Measurements from ENCODE around the gene C19orf38.

C19orf38 gene

DNA sequence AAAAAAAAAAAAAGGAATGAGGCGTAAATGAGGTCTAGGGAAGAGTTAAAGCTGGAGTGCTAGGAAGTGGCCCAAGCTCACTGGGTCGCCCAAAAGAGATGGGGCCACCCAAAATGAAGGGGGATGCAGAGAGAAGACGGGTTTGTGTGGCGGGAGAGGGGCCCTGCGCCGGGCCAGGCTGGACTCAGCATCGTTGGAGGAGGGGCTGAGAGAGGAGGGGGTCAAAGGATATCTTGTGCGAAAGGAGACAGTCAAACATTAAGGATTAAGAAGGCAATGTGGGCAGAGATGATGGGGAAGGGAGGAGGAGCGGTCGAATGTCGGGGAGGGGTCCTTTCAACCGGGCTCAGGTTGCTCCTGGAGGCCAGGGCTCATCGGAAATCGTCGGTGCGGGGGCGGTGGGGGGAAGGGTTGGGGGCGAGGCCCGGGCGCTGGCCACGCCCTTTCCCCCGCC is 22.3 kb downstream of the C19orf38 start:
- TF ChIP-seq, protein P1, sequence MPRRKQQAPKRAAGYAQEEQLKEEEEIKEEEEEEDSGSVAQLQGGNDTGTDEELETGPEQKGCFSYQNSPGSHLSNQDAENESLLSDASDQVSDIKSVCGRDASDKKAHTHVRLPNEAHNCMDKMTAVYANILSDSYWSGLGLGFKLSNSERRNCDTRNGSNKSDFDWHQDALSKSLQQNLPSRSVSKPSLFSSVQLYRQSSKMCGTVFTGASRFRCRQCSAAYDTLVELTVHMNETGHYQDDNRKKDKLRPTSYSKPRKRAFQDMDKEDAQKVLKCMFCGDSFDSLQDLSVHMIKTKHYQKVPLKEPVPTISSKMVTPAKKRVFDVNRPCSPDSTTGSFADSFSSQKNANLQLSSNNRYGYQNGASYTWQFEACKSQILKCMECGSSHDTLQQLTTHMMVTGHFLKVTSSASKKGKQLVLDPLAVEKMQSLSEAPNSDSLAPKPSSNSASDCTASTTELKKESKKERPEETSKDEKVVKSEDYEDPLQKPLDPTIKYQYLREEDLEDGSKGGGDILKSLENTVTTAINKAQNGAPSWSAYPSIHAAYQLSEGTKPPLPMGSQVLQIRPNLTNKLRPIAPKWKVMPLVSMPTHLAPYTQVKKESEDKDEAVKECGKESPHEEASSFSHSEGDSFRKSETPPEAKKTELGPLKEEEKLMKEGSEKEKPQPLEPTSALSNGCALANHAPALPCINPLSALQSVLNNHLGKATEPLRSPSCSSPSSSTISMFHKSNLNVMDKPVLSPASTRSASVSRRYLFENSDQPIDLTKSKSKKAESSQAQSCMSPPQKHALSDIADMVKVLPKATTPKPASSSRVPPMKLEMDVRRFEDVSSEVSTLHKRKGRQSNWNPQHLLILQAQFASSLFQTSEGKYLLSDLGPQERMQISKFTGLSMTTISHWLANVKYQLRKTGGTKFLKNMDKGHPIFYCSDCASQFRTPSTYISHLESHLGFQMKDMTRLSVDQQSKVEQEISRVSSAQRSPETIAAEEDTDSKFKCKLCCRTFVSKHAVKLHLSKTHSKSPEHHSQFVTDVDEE (CRISPR knock-in tag; IDR thresholded peaks at IDR 0.05), result no peak
- no peak for ATAC-seq

DNA sequence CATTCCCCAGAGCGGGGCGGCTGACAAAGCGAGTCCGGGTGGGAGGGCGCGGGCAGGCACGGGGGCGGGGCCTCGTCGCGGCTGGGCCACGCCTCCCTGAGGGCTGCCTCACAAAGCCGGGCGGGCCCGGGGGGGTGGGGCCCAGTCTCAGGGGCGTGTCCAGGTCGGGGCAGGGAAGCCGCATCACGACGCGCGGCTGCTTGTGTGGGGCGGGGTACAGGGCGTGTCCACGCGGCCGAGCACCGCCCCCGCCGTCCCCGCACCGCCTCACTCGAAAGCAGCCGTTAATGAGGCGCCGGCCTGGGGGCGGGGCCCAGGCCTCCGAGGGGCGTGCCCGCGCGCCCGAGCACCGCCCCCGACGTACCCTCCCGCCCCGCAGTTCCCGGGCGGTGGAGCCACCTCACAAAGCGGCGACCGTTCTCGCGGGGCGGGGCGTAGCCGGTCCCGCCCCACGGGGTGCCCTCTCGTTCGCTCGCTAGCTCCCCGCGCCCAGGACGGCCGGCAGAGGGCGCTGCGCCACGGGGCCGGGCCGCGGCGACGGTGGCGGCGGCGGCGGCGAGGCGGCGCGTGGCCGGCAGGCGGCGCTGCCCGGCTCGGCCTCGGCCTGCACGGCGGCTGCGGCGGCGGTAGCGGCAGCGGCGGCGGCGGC is 22.9 kb downstream of the C19orf38 start, which contains the start of gene CARM1:
Gene CARM1 (plus strand): TSS at position 599 of the 649 bp plus-strand sequence. CDS start 150 bp downstream, outside the sequence.
- no peak for TF ChIP-seq ISL1 (CRISPR knock-in tag; IDR thresholded peaks at IDR 0.05)
- no peak for TF ChIP-seq TOX (CRISPR knock-in tag; IDR thresholded peaks at IDR 0.05; ENCODE audit: borderline replicate concordance)
- TF ChIP-seq CSDC2 (CRISPR knock-in tag; IDR thresholded peaks at IDR 0.05), result no peak
- TF ChIP-seq, protein P2, sequence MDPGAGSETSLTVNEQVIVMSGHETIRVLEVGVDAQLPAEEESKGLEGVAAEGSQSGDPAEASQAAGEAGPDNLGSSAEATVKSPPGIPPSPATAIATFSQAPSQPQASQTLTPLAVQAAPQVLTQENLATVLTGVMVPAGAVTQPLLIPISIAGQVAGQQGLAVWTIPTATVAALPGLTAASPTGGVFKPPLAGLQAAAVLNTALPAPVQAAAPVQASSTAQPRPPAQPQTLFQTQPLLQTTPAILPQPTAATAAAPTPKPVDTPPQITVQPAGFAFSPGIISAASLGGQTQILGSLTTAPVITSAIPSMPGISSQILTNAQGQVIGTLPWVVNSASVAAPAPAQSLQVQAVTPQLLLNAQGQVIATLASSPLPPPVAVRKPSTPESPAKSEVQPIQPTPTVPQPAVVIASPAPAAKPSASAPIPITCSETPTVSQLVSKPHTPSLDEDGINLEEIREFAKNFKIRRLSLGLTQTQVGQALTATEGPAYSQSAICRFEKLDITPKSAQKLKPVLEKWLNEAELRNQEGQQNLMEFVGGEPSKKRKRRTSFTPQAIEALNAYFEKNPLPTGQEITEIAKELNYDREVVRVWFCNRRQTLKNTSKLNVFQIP (CRISPR knock-in tag; IDR thresholded peaks at IDR 0.05; ENCODE audit: borderline replicate concordance, low read depth), result no peak
- no peak for TF ChIP-seq ZNF70 (CRISPR knock-in tag; IDR thresholded peaks at IDR 0.05)
- TF ChIP-seq ZFP3 (CRISPR knock-in tag; IDR thresholded peaks at IDR 0.05), result no peak
- TF ChIP-seq TCF4 (CRISPR knock-in tag; IDR thresholded peaks at IDR 0.05; ENCODE audit: borderline replicate concordance), result no peak
- TF ChIP-seq PPARA (CRISPR knock-in tag; IDR thresholded peaks at IDR 0.05; ENCODE audit: borderline replicate concordance), result no peak
- no peak for TF ChIP-seq ZNF8 (CRISPR knock-in tag; IDR thresholded peaks at IDR 0.05)
- TF ChIP-seq GLIS3 (CRISPR knock-in tag; IDR thresholded peaks at IDR 0.05), result no peak
- no peak for TF ChIP-seq ARNTL (CRISPR knock-in tag; IDR thresholded peaks at IDR 0.05; ENCODE audit: borderline replicate concordance, low read depth)
- no peak for TF ChIP-seq OSR1 (CRISPR knock-in tag; IDR thresholded peaks at IDR 0.05)
- TF ChIP-seq BACH2 (CRISPR knock-in tag; IDR thresholded peaks at IDR 0.05; ENCODE audit: borderline replicate concordance), result no peak
- TF ChIP-seq, protein P1 (CRISPR knock-in tag; IDR thresholded peaks at IDR 0.05), result no peak
- no peak for TF ChIP-seq ZNF565 (CRISPR knock-in tag; conservative IDR thresholded peaks at IDR 0.05; ENCODE audit: low read depth)

DNA sequence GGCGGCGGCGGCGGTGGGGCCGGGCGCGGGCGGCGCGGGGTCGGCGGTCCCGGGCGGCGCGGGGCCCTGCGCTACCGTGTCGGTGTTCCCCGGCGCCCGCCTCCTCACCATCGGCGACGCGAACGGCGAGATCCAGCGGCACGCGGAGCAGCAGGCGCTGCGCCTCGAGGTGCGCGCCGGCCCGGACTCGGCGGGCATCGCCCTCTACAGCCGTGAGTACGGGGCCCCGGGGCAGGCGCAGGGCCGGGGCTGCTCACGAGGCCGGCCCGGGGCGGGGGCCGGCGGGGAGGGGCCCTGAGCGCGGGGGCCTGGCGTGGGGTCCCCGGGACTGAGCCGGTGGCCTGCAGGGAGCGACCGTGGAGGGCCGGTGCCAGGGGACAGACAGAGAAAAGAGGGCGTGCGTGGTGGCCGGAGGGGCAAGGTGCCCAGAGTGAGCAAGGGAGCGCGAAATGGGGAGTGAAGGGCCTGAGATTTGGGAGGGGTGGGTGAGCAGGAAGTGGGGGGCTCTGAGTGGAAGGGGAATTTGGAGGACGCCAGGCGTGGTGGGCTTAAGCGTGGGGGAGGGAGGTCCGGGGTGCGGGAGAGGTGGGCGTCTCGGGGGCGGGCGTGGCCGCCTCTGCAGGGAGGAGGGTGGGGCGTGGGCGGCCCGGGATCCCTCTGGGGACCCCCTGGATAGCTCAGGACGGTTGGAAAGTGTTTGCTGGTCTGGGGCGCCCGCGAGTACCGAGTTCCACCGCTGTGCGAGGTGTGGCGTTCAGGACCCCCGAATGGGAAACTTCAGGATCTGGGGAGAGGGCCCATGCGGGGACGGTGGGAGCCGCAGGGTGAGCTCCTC is 23.7 kb downstream of the C19orf38 start:
- ATAC-seq, result peak; percentile 2; the same call in 1 of the 3 replicates
- TF ChIP-seq ZNF8 (CRISPR knock-in tag; IDR thresholded peaks at IDR 0.05), result no peak
- TF ChIP-seq, protein P2 (CRISPR knock-in tag; IDR thresholded peaks at IDR 0.05; ENCODE audit: borderline replicate concordance, low read depth), result no peak
- no peak for TF ChIP-seq GLIS3 (CRISPR knock-in tag; IDR thresholded peaks at IDR 0.05)
- TF ChIP-seq ZNF70 (CRISPR knock-in tag; IDR thresholded peaks at IDR 0.05), result no peak
- no peak for TF ChIP-seq ISL1 (CRISPR knock-in tag; IDR thresholded peaks at IDR 0.05)
- TF ChIP-seq, protein P3, sequence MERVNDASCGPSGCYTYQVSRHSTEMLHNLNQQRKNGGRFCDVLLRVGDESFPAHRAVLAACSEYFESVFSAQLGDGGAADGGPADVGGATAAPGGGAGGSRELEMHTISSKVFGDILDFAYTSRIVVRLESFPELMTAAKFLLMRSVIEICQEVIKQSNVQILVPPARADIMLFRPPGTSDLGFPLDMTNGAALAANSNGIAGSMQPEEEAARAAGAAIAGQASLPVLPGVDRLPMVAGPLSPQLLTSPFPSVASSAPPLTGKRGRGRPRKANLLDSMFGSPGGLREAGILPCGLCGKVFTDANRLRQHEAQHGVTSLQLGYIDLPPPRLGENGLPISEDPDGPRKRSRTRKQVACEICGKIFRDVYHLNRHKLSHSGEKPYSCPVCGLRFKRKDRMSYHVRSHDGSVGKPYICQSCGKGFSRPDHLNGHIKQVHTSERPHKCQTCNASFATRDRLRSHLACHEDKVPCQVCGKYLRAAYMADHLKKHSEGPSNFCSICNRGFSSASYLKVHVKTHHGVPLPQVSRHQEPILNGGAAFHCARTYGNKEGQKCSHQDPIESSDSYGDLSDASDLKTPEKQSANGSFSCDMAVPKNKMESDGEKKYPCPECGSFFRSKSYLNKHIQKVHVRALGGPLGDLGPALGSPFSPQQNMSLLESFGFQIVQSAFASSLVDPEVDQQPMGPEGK (CRISPR knock-in tag; IDR thresholded peaks at IDR 0.05; ENCODE audit: borderline replicate concordance), result no peak
- no peak for TF ChIP-seq ESRRG (CRISPR knock-in tag; IDR thresholded peaks at IDR 0.05)
- TF ChIP-seq ZC3H10 (CRISPR knock-in tag; IDR thresholded peaks at IDR 0.05), result no peak
- TF ChIP-seq ARNTL (CRISPR knock-in tag; IDR thresholded peaks at IDR 0.05; ENCODE audit: borderline replicate concordance, low read depth), result no peak
- no peak for TF ChIP-seq CSDC2 (CRISPR knock-in tag; IDR thresholded peaks at IDR 0.05)
- TF ChIP-seq ZFP30 (CRISPR knock-in tag; IDR thresholded peaks at IDR 0.05), result no peak
- TF ChIP-seq SNAI2 (CRISPR knock-in tag; IDR thresholded peaks at IDR 0.05), result no peak
- no peak for TF ChIP-seq BACH2 (CRISPR knock-in tag; IDR thresholded peaks at IDR 0.05; ENCODE audit: borderline replicate concordance)
- TF ChIP-seq, protein P1 (CRISPR knock-in tag; IDR thresholded peaks at IDR 0.05), result no peak

More for the DNA sequence above, 22.9 kb downstream of the C19orf38 start, which contains the start of gene CARM1:
- ATAC-seq, result peak; percentile 89

All from SK-N-SH treated with all-trans-retinoic acid at 6 μM for 48 hours (cell line).